OCI-LY1 (cell line): ENCODE results near the gene BBX.

Experiments
- EZH2 ChIP-seq: fragments of 200-600 bp; sonication (generic), shearing (Covaris generic); IDR thresholded peaks from 2 replicates; pipeline ENCODE4 v1.8.0; 2017; ENCODE audit warnings: borderline replicate concordance, mixed run types, mild to moderate bottlenecking, antibody characterized with exemption, low read length, moderate library complexity, mixed read lengths
- TF ChIP-seq, protein P1 (sequence below): fragments of 200-600 bp; sonication (generic), shearing (Covaris generic); IDR thresholded peaks from 2 replicates; pipeline ENCODE4 v1.5.1; 2017; ENCODE audit warnings: mild to moderate bottlenecking, antibody characterized with exemption, low read length, moderate library complexity, mixed read lengths

DNA sequence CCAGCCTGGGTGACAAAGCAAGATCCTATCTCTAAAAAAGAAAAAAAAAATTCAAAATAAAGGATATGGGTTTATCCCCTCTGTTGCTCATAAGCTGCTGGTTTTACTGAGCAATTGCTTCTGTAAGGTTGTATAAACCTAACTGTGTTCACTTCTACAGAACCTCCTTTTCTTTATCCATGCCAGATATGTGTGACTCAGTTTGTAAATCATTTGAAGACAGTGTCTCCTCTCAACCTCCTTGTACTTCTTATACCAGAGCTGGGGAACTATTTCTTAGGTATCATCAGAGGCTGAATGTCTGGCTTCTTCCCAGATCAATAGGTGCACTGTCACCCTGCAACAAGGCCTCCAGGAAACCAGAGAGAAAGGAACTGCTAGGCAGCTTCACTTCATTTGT, 294.3 kb downstream of the BBX start:
- TF ChIP-seq, protein P1, sequence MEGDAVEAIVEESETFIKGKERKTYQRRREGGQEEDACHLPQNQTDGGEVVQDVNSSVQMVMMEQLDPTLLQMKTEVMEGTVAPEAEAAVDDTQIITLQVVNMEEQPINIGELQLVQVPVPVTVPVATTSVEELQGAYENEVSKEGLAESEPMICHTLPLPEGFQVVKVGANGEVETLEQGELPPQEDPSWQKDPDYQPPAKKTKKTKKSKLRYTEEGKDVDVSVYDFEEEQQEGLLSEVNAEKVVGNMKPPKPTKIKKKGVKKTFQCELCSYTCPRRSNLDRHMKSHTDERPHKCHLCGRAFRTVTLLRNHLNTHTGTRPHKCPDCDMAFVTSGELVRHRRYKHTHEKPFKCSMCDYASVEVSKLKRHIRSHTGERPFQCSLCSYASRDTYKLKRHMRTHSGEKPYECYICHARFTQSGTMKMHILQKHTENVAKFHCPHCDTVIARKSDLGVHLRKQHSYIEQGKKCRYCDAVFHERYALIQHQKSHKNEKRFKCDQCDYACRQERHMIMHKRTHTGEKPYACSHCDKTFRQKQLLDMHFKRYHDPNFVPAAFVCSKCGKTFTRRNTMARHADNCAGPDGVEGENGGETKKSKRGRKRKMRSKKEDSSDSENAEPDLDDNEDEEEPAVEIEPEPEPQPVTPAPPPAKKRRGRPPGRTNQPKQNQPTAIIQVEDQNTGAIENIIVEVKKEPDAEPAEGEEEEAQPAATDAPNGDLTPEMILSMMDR = no peak
- TF ChIP-seq EZH2 = no peak
